ENCODE data around the gene NPBWR2.

NPBWR2 gene

DNA sequence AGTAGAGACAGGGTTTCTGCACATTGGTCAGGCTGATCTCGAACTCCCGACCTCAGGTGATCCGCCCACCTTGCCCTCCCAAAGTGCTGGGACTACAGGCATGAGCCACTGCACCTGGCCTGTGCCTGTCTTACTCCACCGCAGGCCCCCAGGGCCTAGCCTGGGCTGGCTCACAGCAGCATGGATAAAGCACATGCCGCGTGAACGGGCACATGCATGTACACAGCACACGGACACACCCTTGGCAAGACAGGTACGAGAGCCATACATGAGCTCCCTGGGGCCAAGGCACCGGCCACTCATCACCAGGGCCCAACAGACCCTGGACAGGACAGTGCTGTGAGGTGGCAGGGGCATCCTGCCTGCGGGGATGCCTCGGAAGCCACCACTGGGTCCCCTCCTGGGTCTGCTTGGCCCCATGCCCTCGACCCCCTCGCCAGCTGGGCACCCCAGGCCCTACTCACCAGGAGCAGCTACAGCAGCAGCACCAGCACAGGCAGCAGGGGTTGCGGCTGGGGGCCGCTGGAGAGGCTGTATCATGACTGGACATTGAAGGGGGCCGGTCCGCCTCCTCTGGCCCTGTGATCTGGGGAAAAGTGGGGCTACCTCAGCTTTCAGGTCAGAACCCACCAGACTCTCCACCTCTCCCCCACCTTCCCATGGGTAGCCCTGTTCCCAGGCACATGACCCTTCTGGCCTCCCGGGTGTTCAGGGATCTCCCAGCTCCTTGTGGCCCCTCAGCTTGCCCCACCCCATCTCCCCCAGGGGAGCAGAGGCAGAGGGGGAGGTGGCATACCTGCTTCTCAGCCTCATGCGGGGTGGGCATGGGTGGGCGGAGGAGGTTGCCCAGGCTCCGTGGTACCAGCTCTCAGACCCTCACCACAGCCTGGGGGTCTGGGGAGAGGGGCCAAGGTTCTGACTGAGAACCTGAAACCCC, 31.0 kb downstream of the NPBWR2 start:
- no peak for DNase-seq (ENCODE audit: low read depth)
- TF ChIP-seq, protein P1, sequence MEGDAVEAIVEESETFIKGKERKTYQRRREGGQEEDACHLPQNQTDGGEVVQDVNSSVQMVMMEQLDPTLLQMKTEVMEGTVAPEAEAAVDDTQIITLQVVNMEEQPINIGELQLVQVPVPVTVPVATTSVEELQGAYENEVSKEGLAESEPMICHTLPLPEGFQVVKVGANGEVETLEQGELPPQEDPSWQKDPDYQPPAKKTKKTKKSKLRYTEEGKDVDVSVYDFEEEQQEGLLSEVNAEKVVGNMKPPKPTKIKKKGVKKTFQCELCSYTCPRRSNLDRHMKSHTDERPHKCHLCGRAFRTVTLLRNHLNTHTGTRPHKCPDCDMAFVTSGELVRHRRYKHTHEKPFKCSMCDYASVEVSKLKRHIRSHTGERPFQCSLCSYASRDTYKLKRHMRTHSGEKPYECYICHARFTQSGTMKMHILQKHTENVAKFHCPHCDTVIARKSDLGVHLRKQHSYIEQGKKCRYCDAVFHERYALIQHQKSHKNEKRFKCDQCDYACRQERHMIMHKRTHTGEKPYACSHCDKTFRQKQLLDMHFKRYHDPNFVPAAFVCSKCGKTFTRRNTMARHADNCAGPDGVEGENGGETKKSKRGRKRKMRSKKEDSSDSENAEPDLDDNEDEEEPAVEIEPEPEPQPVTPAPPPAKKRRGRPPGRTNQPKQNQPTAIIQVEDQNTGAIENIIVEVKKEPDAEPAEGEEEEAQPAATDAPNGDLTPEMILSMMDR (IDR thresholded peaks at IDR 0.05; ENCODE audit: insufficient read depth, low read depth, low read length, missing control alignments), result no peak
- H3K4me3 ChIP-seq (ENCODE audit: low read depth, low read length), result peak overlapping the region; percentile 60

DNA sequence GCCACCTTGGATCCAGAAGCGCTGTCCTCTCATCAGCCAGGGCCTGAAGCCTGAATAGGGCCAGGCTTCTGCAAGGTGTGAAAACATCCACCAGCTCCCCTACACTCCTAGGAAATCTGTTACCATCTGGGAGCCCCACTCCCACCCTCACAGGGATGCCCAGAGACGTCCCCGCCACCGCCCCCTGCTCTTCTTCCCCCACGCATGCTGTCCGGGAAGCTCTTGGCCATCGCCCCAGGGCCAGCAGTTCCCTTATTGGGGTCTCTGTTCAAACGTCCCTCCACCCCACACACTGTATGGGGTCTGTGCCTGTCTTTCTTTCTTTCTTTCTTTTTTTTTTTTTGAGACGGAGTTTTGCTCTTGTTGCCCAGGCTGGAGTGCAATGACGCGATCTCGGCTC, 31.8 kb downstream of the NPBWR2 start:
- no peak for DNase-seq (ENCODE audit: low read depth)
- TF ChIP-seq, protein P1 (IDR thresholded peaks at IDR 0.05; ENCODE audit: insufficient read depth, low read depth, low read length, missing control alignments), result no peak
- no peak overlapping the region for H3K4me3 ChIP-seq (ENCODE audit: low read depth, low read length)

DNA sequence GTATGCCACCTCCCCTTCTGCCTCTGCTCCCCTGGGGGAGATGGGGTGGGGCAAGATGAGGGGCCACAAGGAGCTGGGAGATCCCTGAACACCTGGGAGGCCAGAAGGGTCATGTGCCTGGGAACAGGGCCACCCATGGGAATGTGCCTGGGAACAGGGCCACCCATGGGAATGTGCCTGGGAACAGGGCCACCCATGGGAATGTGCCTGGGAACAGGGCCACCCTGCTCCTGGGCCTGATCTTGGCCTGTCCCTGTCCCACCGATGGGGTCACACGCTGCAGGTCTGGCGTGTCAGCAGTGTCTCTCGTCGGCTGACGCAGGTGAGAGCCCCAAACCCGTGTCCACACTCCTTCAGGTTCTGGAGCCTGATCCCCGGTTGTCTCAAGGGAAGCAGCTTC, 32.4 kb downstream of the NPBWR2 start:
- DNase-seq (ENCODE audit: low read depth), result no peak
- TF ChIP-seq, protein P1 (IDR thresholded peaks at IDR 0.05; ENCODE audit: insufficient read depth, low read depth, low read length, missing control alignments), result no peak
- H3K4me3 ChIP-seq (ENCODE audit: low read depth, low read length), result no peak overlapping the region

DNA sequence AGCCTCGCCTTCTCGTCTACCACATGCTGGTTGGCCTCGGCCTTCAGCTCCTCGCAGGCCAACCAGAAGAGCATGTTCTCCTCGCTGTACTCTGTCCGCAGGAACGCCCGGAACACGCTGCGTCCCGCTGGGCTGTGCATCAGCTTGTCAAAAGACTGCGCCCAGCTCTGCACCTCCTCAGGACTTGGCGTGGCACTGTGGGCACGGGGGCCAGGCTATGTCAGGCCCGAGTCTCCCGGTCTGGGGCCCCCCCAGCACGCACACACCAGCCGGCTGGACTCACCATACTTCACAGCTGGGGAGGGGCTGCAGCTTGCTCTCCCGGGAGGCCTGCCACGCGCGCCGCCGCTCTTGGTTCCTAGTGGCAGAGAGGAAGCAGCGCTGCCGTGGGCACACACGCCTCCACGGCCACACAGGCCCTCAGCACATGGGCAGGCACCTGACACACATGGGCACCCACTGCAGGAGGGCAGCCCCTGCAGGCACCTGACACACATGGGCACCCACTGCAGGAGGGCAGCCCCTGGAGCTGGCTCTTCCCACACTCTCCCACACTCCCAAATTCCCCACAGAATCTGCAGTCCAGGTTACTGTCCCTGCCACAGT, 33.1 kb downstream of the NPBWR2 start:
- TF ChIP-seq, protein P1 (IDR thresholded peaks at IDR 0.05; ENCODE audit: insufficient read depth, low read depth, low read length, missing control alignments), result no peak
- no peak for DNase-seq (ENCODE audit: low read depth)
- H3K4me3 ChIP-seq (ENCODE audit: low read depth, low read length), result no peak overlapping the region

DNA sequence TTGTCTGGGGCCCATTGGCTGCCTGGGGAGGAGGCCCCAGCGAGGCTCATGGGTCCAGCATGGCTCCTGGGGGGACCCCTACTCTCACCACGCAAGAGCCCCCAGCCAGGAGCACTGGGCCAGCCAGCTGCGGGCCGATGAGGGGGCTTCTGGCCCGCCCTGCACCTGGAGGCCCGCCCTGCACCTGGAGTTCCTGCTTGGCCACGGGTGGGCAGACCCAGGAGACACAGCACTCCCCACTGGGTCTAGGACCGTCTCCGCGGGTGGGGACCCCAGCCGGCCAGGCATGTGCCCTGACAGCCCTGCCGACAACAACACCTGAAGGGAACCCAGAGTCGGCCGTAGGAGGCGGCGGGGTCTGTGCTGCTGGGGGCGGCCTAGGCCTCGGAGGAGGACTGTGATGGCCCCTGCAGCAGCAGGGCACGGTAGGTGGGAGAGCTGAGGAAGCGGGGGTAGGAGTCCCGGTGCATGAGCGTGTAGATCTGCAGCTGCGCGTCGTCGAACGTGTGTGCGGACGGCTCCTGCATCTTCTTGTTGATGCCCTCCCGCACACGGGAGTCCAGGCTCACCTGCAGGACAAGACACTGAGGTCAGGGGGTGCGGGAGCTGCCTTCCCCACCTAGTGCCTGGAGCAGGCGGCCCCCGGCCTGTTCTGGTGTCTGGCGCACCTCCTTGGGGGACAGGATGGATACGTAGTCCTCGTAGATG, 33.7 kb downstream of the NPBWR2 start:
- no peak overlapping the region for H3K4me3 ChIP-seq (ENCODE audit: low read depth, low read length)
- TF ChIP-seq, protein P1 (IDR thresholded peaks at IDR 0.05; ENCODE audit: insufficient read depth, low read depth, low read length, missing control alignments), result no peak
- DNase-seq (ENCODE audit: low read depth), result no peak

DNA sequence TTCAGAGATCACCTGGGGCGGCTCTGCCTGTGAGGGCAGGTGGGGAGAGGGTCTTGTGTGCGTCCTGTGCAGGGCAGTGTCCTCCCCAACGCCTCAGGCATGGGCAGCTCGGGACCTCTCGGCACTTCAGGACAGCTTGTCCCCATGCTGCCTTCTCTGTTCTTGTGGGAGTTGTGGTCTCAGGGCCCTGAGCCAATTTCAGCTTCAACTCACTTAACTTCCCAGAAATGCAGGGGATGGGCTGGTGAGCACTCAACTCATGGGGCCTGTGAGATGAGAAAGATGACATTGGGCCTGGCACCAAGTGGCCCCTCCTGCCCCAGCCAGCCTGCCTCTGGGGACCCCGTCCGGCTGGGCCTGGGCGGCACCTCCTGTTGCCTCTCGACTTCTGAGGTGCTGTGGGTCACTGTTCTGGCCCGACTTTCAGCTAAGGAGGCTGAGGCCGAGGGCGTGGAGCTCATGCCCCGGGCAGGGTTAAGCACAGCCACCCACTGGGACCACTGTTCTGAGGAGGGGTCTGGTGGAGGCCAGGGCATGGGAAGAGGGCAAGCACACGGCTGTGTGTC, 34.8 kb downstream of the NPBWR2 start:
- TF ChIP-seq, protein P1 (IDR thresholded peaks at IDR 0.05; ENCODE audit: insufficient read depth, low read depth, low read length, missing control alignments), result no peak
- no peak overlapping the region for H3K4me3 ChIP-seq (ENCODE audit: low read depth, low read length)
- DNase-seq (ENCODE audit: low read depth), result no peak

Data from GM12865 (cell line).